B cell (primary cell): ENCODE data around the gene RCAN1. TPM values are rescaled to one million over a fixed set of nuclear protein-coding genes. Genes with fewer than 3 reads are reported as not detected.

ENCODE experiments used
- ATAC-seq: fragments of 200-7000 bp; cut with Tn5 transposase; one replicate; pipeline ENCODE4 v1.10.0; 2021; ENCODE audit warnings: low read depth, mild to moderate bottlenecking, moderate number of reproducible peaks, moderate library complexity
- CTCF ChIA-PET: fragments of 350-600 bp; sonication (Branson Sonifier 250); formaldehyde crosslinking; loops from one replicate; lab custom pipeline; 2021; ENCODE audit warnings: antibody characterized with exemption, inconsistent platforms; lab: Charles Lee
- POLR2A ChIA-PET: fragments of 350-600 bp; sonication (Branson Sonifier 250); formaldehyde crosslinking; loops from one replicate; lab custom pipeline; 2021; ENCODE audit warnings: antibody characterized with exemption; lab: Charles Lee
- DNase-seq: peaks from one replicate; pipeline ENCODE4 v3.0.0; 2013
- H2AFZ ChIP-seq: 2 replicates; pipeline ENCODE4 v1.6.1; 2012; ENCODE audit warnings: mild to moderate bottlenecking, low read depth, low read length; ENCODE audit not compliant: insufficient read depth, poor library complexity, severe bottlenecking
- H3K27ac ChIP-seq, 2 donors: 1 replicate in 1 of 2; 2 replicates in 1 of 2; pipeline ENCODE4 v1.5.1; 2012 to 2013; ENCODE audit warnings: low read length in 2 of 2, mild to moderate bottlenecking in 2 of 2, moderate library complexity in 1 of 2
- H3K27me3 ChIP-seq, 4 experiments: fragments of 200-600 bp in 1 of 4; sonication (generic) in 1 of 4; replicated peaks in 1 of 4; 1 replicate in 2 of 4; 2 replicates in 2 of 4; pipeline versions ENCODE4 v1.6.1 to v1.7.0; 2013 to 2016; ENCODE audit warnings: low read length in 3 of 4, mild to moderate bottlenecking in 2 of 4, mixed read lengths in 1 of 4, moderate library complexity in 1 of 4; ENCODE audit not compliant: insufficient read depth in 4 of 4, control insufficient read depth in 3 of 4; ENCODE audit errors: control extremely low read depth in 1 of 4
- H3K36me3 ChIP-seq, 2 experiments: replicated peaks in 1 of 2; 1 replicate in 1 of 2; 2 replicates in 1 of 2; pipeline versions ENCODE4 v1.6.1 to v1.7.1; 2013; ENCODE audit warnings: low read length in 1 of 2; ENCODE audit not compliant: insufficient read depth in 2 of 2, control insufficient read depth in 1 of 2; ENCODE audit errors: control extremely low read depth in 1 of 2, extremely low read depth in 1 of 2
- H3K4me1 ChIP-seq, 2 donors: fragments of 200-600 bp in 1 of 2; sonication (generic) in 1 of 2; 1 replicate in 1 of 2; 2 replicates in 1 of 2; pipeline versions ENCODE4 v1.5.1 to v1.6.1; 2013 to 2017; ENCODE audit warnings: low read length in 2 of 2; ENCODE audit not compliant: control insufficient read depth in 2 of 2, insufficient read depth in 2 of 2
- H3K4me2 ChIP-seq: replicated peaks from 2 replicates; pipeline ENCODE3; 2012; ENCODE audit warnings: mild to moderate bottlenecking, low read depth, low read length; ENCODE audit not compliant: poor library complexity, severe bottlenecking
- H3K4me3 ChIP-seq, 5 experiments: fragments of 200-600 bp in 1 of 5; sonication (generic) in 1 of 5; 1 replicate in 3 of 5; 2 replicates in 2 of 5; pipeline versions ENCODE4 v1.5.1 to v1.7.0; 2011 to 2016; ENCODE audit warnings: low read length in 4 of 5, mild to moderate bottlenecking in 4 of 5, low read depth in 2 of 5, control low read depth in 1 of 5, moderate library complexity in 1 of 5; ENCODE audit not compliant: insufficient read depth in 1 of 5; ENCODE audit errors: control extremely low read depth in 1 of 5, extremely low read depth in 1 of 5
- H3K79me2 ChIP-seq: fragments of 200-600 bp; sonication (generic); one replicate; pipeline ENCODE4 v1.6.0; 2016; ENCODE audit warnings: low read length; ENCODE audit not compliant: control insufficient read depth, insufficient read depth
- H3K9ac ChIP-seq: fragments of 200-600 bp; sonication (generic); 2 replicates; pipeline ENCODE4 v1.6.1; 2017; ENCODE audit warnings: mild to moderate bottlenecking, low read length, moderate library complexity
- H3K9me3 ChIP-seq, 3 donors: one replicate each; pipeline versions ENCODE4 v1.6.1 to v1.7.1; 2013; ENCODE audit warnings: low read length in 2 of 3; ENCODE audit not compliant: control insufficient read depth in 2 of 3, insufficient read depth in 1 of 3; ENCODE audit errors: control extremely low read depth in 1 of 3
- H4K20me1 ChIP-seq: 2 replicates; pipeline ENCODE4 v1.6.0; 2012; ENCODE audit warnings: mild to moderate bottlenecking, low read length; ENCODE audit not compliant: insufficient read depth, control insufficient read depth, poor library complexity, severe bottlenecking
- H3K27ac Mint-ChIP-seq: one replicate; pipeline ENCODE4 v1.8.0; 2021; ENCODE audit warnings: mixed read lengths
- H3K27me3 Mint-ChIP-seq: one replicate; pipeline ENCODE4 v1.8.0; 2021; ENCODE audit warnings: mixed read lengths
- H3K4me1 Mint-ChIP-seq: one replicate; pipeline ENCODE4 v1.8.0; 2021; ENCODE audit warnings: mixed read lengths
- H3K4me3 Mint-ChIP-seq: one replicate; pipeline ENCODE4 v1.8.0; 2021; ENCODE audit warnings: mixed read lengths
- H3K9me3 Mint-ChIP-seq: one replicate; pipeline ENCODE4 v1.8.0; 2022; ENCODE audit warnings: mixed read lengths; ENCODE audit not compliant: insufficient read depth
- CTCF ChIP-seq: fragments of 200-600 bp; IDR thresholded peaks from one replicate; pipeline ENCODE4 v1.8.0; 2022; ENCODE audit warnings: antibody characterized with exemption, mild to moderate bottlenecking
- EZH2 ChIP-seq: IDR thresholded peaks from 2 replicates; pipeline ENCODE4 v1.6.1; 2012; ENCODE audit warnings: borderline replicate concordance, low read depth, mild to moderate bottlenecking, moderate library complexity, low read length; ENCODE audit not compliant: insufficient read depth, poor library complexity, severe bottlenecking
- WGBS: methylation state at CpG from one replicate; pipeline ENCODE4 v1.1.5; 2013; ENCODE audit warnings: missing lambda C conversion rate; ENCODE audit not compliant: insufficient coverage; 5-methylcytosine and 5-hydroxymethylcytosine counted together
- intact Hi-C: fragments of 100-400 bp; cut with micrococcal nuclease; formaldehyde crosslinking; loops from one replicate; pipeline ENCODE4 v1.10.0; 2022
- polyA plus RNA-seq: library from polyadenylated mRNA; depleted of rRNA; stranded (reverse); fragments of >200 nt; gene quantifications from 2 replicates; pipeline ENCODE4 v1.2.3, GENCODE V29; 2012
- total RNA-seq, 2 donors: library from RNA; stranded (reverse); fragments of 120-200 nt in 1 of 2; gene quantifications; 1 replicate in 1 of 2; 2 replicates in 1 of 2; pipeline versions ENCODE4 v1.2.3 to v1.2.4, GENCODE V29; 2013 to 2022

Gene RCAN1
- total and polyA plus RNA-seq, 2 donors (not counting 1 experiment from before 2014, with no cell fraction given): 0.97 to 4.4 TPM

DNA sequence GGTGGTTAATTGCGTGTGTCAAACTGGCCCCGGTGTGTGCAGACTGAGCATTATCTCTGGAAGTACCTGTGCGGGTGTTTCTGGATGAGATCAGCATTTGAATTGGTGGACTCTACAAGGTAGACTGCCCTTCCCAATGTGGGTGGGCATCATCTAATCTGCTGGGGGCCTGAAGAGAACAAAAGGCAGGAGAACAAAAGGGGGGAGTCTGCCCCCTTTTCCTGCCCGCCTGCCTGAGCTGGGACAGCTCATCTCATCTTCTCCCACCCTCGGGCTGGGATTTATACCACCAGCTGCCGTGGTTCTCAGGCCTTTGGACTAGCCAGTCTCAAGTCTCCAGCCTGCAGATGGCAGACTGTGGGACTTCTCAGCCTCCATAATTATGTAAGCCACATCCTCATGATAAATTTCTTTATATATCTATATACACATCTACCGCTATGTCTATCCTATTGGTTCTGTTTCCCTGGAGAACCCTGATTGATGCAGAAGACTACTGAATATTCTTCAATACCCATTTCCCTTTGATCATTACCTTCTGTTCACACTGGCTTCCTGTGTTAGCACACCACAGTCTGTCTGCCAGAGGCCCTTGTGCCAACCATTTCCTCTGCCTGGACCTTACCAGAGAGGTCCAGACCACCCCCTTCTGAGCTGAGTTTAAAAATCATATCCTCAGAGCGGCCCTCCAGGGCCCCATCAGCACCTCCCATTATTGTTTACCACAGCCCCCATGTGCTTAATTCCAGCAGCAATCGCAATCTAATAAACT lies 25.2 kb downstream of the RCAN1 start:
- H3K27ac Mint-ChIP-seq: no peak overlapping the region
- peaks cover 4% of the 10 kb centered on the region for H3K9me3 Mint-ChIP-seq
- no peak overlapping the region for H2AFZ ChIP-seq
- H3K36me3 ChIP-seq: no peaks in the 10 kb centered on the region
- H4K20me1 ChIP-seq: no peaks in the 10 kb centered on the region
- intact Hi-C loops: no loop called here
- H3K4me2 ChIP-seq: no peak overlapping the region
- H3K27me3 Mint-ChIP-seq: peaks cover 3% of the 10 kb centered on the region
- no peaks in the 10 kb centered on the region for H3K79me2 ChIP-seq
- no peak overlapping the region for H3K4me3 ChIP-seq
- no peaks in the 10 kb centered on the region for H3K4me1 ChIP-seq
- H3K4me3 Mint-ChIP-seq: no peak overlapping the region
- DNase-seq (no peak), ATAC-seq (no peak)
- TF ChIP-seq CTCF (no peak), EZH2 (no peak)
- H3K9me3 ChIP-seq: peaks cover 0 to 7% (median 0%) of the 10 kb centered on the region in 3 donors
- WGBS: 95% methylated on average over 8 of the region's 9 CpGs
- no peak overlapping the region for H3K9ac ChIP-seq
- ChIA-PET CTCF (no interaction called here), POLR2A (no interaction called here)
- H3K4me1 Mint-ChIP-seq: no peaks in the 10 kb centered on the region
- H3K27me3 ChIP-seq: no peaks in the 10 kb centered on the region
- H3K27ac ChIP-seq: no peak overlapping the region

DNA sequence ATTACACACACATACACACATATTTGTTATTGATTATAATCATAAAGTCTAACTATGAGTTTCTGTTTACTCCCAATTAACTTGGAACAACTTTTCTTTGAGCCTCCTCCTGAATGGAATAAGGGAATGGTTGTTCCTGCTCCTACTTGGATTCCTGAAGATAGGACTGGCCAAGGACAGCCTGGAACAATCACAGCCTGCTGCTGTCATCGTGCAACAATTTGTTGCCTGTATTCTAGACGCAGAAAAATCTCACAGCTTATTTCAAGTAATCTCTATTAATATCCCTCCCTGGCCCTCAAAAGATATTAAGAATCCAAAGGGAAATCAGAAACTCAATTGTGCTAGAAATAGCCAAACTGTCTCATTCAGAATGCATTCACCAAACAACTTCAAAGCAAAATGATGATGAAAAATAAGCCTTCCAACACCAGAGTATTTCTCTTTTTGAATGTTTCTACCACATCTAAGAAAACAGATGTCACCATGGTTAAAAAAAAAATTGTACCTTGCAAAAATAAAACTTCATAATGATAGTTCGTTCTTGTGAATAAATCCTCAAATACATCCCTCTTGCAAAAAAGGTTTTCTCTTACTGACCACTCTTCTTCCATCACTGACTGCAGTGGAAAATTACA lies 30.9 kb downstream of the RCAN1 start:
- Histone ChIP-seq H3K4me2 (no peak overlapping the region), H3K9me3 (peaks cover 0 to 5% (median 0%) of the 10 kb centered on the region in 3 donors), H3K79me2 (no peaks in the 10 kb centered on the region), H2AFZ (no peak overlapping the region), H3K9ac (no peak overlapping the region), H3K4me3 (no peak overlapping the region), H3K36me3 (no peaks in the 10 kb centered on the region), H3K27me3 (no peaks in the 10 kb centered on the region), H3K4me1 (no peaks in the 10 kb centered on the region), H3K27ac (no peak overlapping the region), H4K20me1 (no peaks in the 10 kb centered on the region)
- Mint-ChIP-seq H3K4me3 (no peak overlapping the region), H3K9me3 (peaks cover 4% of the 10 kb centered on the region), H3K27ac (no peak overlapping the region), H3K4me1 (no peaks in the 10 kb centered on the region), H3K27me3 (peaks cover 3% of the 10 kb centered on the region)
- TF ChIP-seq EZH2 (no peak), CTCF (no peak)
- ATAC-seq (no peak), DNase-seq (no peak)
- ChIA-PET POLR2A (no interaction called here), CTCF (no interaction called here)
- intact Hi-C loops: no loop called here
- 57% methylated on average over 2 of the region's 3 CpGs for WGBS
